ENCODE measurements around the gene MDC1. TPM values are rescaled to one million over a fixed set of nuclear protein-coding genes. Genes with fewer than 3 reads are reported as not detected.
"Not testable (repeated sequence)": the region's sequence is repeated elsewhere in the genome, so short reads cannot be mapped to it uniquely, and the experiment has no call there.

Gene MDC1, protein sequence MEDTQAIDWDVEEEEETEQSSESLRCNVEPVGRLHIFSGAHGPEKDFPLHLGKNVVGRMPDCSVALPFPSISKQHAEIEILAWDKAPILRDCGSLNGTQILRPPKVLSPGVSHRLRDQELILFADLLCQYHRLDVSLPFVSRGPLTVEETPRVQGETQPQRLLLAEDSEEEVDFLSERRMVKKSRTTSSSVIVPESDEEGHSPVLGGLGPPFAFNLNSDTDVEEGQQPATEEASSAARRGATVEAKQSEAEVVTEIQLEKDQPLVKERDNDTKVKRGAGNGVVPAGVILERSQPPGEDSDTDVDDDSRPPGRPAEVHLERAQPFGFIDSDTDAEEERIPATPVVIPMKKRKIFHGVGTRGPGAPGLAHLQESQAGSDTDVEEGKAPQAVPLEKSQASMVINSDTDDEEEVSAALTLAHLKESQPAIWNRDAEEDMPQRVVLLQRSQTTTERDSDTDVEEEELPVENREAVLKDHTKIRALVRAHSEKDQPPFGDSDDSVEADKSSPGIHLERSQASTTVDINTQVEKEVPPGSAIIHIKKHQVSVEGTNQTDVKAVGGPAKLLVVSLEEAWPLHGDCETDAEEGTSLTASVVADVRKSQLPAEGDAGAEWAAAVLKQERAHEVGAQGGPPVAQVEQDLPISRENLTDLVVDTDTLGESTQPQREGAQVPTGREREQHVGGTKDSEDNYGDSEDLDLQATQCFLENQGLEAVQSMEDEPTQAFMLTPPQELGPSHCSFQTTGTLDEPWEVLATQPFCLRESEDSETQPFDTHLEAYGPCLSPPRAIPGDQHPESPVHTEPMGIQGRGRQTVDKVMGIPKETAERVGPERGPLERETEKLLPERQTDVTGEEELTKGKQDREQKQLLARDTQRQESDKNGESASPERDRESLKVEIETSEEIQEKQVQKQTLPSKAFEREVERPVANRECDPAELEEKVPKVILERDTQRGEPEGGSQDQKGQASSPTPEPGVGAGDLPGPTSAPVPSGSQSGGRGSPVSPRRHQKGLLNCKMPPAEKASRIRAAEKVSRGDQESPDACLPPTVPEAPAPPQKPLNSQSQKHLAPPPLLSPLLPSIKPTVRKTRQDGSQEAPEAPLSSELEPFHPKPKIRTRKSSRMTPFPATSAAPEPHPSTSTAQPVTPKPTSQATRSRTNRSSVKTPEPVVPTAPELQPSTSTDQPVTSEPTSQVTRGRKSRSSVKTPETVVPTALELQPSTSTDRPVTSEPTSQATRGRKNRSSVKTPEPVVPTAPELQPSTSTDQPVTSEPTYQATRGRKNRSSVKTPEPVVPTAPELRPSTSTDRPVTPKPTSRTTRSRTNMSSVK (N-terminal part only)
- total RNA-seq = 10 to 100 TPM; 20.8 to 47.7 (median 39.0) TPM
- polyA plus RNA-seq = 10 to 100 TPM in 2 of 3 donors, 1 to 10 TPM in 1; 7.8 to 18.2 (median 16.5) TPM
- long read RNA-seq, donor 1, partial matches to known transcripts = 61 of 627 reads
- long read RNA-seq, donor 1, other reads (novel, unspliced or antisense) = 563 of 627 reads
- long read RNA-seq, donor 2, partial matches to known transcripts = 0 of 1 reads
- long read RNA-seq, donor 2, other reads (novel, unspliced or antisense) = 0 of 1 reads

GRCh38 chr6:30717129-30717844 lies at the start of gene MDC1:
MDC1 (minus strand) TSS chr6:30717281; CDS start chr6:30715175, 2,106 bp downstream.
- H3K9me3 ChIP-seq = no peaks in the 10 kb centered on the region
- H3K36me3 ChIP-seq = peaks cover 0 to 36% (median 21%) of the 10 kb centered on the region in 6 donors
- H3K27ac ChIP-seq = peak within 1 kb of the TSS; percentile 93 to 99 (median 97)
- intact Hi-C loops (cut with DNase I; ENCODE audit: low total_unique reads) = no loop called here
- DNase-seq = peak; percentile 100
- TF ChIP-seq POLR2A (IDR thresholded peaks at IDR 0.05) (peak; percentile 25 to 96 (median 92)), POLR2AphosphoS5 (IDR thresholded peaks at IDR 0.05) (peak; percentile 98 to 100 (median 99))
- TF ChIP-seq, protein P1, sequence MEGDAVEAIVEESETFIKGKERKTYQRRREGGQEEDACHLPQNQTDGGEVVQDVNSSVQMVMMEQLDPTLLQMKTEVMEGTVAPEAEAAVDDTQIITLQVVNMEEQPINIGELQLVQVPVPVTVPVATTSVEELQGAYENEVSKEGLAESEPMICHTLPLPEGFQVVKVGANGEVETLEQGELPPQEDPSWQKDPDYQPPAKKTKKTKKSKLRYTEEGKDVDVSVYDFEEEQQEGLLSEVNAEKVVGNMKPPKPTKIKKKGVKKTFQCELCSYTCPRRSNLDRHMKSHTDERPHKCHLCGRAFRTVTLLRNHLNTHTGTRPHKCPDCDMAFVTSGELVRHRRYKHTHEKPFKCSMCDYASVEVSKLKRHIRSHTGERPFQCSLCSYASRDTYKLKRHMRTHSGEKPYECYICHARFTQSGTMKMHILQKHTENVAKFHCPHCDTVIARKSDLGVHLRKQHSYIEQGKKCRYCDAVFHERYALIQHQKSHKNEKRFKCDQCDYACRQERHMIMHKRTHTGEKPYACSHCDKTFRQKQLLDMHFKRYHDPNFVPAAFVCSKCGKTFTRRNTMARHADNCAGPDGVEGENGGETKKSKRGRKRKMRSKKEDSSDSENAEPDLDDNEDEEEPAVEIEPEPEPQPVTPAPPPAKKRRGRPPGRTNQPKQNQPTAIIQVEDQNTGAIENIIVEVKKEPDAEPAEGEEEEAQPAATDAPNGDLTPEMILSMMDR (IDR thresholded peaks at IDR 0.05 in 8 of 11, conservative IDR thresholded peaks at IDR 0.05 in 3 of 11) = peak; percentile 49 to 89 (median 76)
- H3K4me3 ChIP-seq = peak within 1 kb of the TSS; percentile 48 to 92 (median 56)
- 0% methylated on average over 31 to 48 of the region's 48 CpGs for WGBS, 5 donors
- peaks cover 17 to 65% (median 49%) of the 10 kb centered on the region in 6 donors for H3K4me1 ChIP-seq
- H3K27me3 ChIP-seq (replicated peaks in 1 of 7) = no peaks in the 10 kb centered on the region

GRCh38 chr6:30766461-30767157 lies 49.5 kb upstream of the MDC1 start:
- DNase-seq = no peak
- H3K4me1 ChIP-seq = peaks cover 12 to 53% (median 28%) of the 10 kb centered on the region in 6 donors
- H3K27me3 ChIP-seq (replicated peaks in 1 of 7) = peaks cover 0 to 6% (median 0%) of the 10 kb centered on the region in 7 donors
- intact Hi-C loops (cut with DNase I; ENCODE audit: low total_unique reads) = no loop called here
- no peaks in the 10 kb centered on the region for H3K36me3 ChIP-seq
- H3K27ac ChIP-seq = no peak overlapping the region
- no peaks in the 10 kb centered on the region for H3K9me3 ChIP-seq
- no peak overlapping the region for H3K4me3 ChIP-seq
- TF ChIP-seq POLR2A (IDR thresholded peaks at IDR 0.05) (no peak), POLR2AphosphoS5 (IDR thresholded peaks at IDR 0.05) (no peak)
- TF ChIP-seq, protein P1 (IDR thresholded peaks at IDR 0.05 in 8 of 11, conservative IDR thresholded peaks at IDR 0.05 in 3 of 11) = no peak
- WGBS, 5 donors = 83 to 90% (median 87%) methylated on average over 6 of the region's 6 CpGs

GRCh38 chr6:30765495-30765894 lies 48.4 kb upstream of the MDC1 start:
- H3K9me3 ChIP-seq; H3K27me3 ChIP-seq (replicated peaks in 1 of 7); H3K4me3 ChIP-seq; H3K27ac ChIP-seq; intact Hi-C loops (cut with DNase I; ENCODE audit: low total_unique reads); DNase-seq; H3K36me3 ChIP-seq: not testable (repeated sequence)
- H3K4me1 ChIP-seq = peaks cover 12 to 59% (median 31%) of the 10 kb centered on the region in 6 donors
- 64 to 72% (median 65%) methylated on average over 1 of the region's 1 CpG for WGBS, 5 donors

- intact Hi-C loops (cut with DNase I; ENCODE audit: low total_unique reads); DNase-seq; H3K27me3 ChIP-seq (replicated peaks in 1 of 7); H3K9me3 ChIP-seq; H3K36me3 ChIP-seq; H3K27ac ChIP-seq; H3K4me3 ChIP-seq: not testable (repeated sequence)
- H3K4me1 ChIP-seq = peaks cover 11 to 59% (median 28%) of the 10 kb centered on the region in 6 donors
- 67 to 78% (median 73%) methylated on average over 13 of the region's 13 CpGs for WGBS, 5 donors
These were observed 47.5 kb upstream of the MDC1 start for GRCh38 chr6:30764490-30765043.

All from spleen (tissue), 13 donors.